ENCODE measurements around the gene ZNF575.
A peak's percentile ranks its signal among the peaks of the same experiment; 100 is the strongest.

Gene ZNF575, protein sequence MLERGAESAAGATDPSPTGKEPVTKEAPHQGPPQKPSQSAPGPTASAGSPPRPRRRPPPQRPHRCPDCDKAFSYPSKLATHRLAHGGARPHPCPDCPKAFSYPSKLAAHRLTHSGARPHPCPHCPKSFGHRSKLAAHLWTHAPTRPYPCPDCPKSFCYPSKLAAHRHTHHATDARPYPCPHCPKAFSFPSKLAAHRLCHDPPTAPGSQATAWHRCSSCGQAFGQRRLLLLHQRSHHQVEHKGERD

DNA sequence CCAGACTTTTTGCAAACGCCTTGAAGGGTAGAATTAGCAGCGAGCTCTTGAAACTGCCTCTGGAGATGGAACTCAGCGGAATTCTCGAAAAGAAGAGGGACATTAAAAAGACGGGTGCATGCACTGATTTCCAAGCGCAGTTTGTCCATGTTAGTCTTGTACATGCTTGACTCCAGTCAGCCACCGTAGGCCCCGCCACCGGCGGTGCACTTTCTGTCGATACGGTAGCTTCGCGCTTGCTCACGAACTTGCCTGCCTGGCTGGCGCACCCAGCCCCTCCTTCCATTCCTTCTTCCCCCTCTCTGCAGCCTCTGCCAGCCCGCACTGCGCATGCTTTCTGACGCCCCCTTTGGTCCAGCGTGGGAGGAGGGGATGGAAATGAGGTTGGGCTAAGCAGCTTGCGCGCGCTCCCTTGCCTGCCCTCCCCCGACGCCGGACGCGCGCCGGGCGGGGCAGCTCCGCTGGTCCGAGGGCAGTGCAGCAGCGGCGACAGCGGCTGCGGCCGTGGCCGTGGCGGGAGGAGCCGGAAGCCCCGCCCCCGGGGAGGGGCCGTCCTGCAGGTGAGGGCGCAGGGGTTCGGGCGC is at the start of gene ZNF575:
Gene ZNF575, plus strand, starts transcription at position 227 of the 584 bp plus-strand sequence. CDS start 1,235 bp downstream, outside the sequence.
- DNase-seq, result no peak

DNA sequence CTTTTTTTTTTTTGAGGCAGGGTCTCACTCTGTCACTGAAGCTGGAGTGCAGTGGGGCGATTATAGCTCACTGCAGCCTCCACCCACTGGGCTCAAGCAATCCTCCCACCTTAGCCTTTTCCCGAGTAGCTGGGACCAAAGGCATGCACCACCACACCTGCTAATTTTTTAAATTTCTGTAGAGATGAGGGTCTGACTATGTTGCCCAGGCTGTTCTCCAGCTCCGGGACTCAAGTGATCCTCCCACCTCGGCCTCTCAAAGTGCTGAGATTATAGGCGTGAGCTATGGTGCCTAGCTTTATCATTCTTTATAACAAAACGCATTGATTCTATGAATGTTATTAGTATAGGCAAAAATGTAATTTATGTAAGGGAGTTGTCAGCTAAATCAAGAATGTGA is 49.7 kb upstream of the ZNF575 start:
- no peak for DNase-seq

DNA sequence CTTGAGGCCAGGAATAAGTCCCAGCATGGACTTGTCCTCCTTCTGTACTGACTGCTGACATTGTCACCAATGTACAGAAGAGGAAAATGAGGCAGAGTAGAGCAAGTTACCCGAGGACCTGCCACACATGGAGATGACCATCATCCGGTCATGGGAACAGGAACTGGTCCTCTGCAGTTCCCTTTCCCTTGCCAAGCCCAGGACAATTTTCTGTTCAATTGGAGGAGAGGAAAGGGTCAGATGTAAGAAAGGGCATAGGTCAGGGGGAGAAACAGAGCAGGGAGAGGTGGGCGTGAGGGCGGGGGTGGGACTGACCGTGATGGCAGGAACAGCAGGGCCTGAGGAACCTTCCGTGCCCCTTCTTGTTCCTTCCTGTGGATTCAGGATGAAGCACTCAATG is 47.0 kb upstream of the ZNF575 start:
- DNase-seq, result no peak

DNA sequence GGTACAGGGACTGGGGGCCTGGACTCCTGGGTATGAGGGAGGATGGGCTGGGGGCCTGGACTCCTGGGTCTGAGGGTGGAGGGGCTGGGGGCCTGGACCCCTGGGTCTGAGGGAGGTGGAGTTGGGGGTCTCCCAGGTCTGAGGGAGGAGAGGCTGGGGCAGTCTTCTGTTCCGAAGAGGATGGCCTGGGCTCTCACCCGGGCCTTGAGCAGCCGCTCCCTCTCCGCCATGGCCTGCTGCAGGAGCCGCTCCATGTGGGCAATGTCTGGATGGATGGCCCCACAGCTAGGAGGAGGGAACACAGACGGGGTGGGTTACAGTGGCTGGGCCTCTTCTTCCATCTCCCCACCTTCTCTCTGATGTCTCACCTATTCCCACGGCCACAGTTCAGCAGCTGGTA is 46.6 kb upstream of the ZNF575 start:
- no peak for DNase-seq

DNA sequence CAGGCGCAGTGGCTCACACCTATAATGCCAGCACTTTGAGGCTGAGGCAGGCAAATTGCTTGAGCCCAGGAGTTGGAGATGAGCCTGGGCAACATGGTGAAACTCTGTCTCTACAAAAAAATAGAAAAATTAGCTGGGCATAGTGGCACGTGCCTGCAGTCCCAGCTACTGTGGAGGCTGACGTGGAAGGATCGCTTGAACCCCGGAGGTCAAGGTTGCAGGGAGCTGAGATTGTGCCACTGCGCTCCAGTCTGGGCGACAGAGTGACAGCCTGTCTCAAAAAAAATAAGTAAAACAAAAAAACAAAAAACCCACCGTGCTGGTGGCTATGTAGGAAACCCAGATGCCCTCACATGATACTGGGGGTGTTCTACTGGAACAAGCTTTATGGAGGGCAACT is 44.8 kb upstream of the ZNF575 start:
- DNase-seq, result no peak

DNA sequence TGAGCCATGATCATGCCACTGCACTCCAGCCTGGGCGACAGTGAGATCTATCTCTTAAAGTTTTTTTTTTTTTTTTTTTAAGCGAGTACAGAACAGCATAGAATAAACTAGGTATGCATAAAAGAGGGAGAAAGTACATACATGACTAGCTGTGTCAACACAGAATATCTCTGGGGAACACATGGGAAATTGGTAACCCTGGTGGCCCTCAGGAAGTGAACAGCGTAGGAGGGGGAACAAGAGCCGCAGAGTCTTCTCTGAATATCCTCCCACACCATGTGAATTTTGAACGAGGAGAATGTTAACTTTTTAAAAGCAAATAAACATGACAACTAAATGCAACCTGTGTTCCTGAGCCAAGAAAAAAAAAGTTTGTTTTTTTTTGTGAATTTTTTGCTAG is 43.7 kb upstream of the ZNF575 start:
- no peak for DNase-seq

DNA sequence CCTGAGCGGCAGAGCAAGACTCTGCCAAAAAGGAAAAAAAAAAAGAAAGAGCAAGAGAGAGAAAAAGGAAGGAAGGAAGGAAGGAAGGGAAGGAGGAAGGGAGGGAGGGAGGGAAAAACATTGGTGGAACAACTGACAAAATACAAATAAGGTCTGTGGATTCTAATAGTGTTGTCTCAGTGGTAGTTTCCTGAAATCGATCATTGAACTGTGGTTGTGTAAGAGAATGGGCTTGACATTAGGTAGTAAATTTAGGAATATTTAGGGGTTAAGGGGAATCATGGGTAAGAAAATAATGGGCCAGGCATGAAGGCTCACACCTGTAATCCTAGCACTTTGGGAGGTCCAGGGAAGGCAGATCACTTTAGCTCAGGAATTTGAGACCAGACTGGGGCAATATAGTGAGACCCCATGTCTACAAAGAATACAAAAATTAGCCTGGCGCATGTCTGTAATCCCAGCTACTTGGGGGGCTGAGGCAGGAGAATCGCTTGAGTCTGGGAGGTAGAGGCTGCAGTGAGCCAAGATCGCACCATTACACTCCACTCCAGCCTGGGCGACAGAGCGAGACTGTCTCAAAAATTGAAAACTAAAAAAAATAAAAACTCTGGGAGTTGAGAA is 42.9 kb upstream of the ZNF575 start:
- DNase-seq, result no peak

DNA sequence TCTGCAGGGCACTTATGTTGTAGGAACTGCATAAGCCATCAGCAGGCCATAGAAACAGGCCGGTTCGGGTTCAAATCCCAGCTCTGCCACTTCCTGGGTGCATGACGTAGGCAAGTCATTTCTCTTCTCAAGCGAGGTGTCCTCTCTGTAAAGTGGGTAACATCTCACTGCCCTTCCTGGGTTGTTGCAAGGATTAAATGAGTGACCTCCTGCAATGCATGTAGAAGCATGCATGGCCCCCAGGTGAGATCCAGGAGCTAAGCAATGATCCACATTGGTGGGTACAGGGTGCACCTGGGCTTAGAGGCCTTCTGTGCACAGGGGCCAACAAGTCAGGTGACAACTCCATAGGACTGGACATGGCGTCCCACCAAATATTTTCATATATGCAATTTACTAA is 42.2 kb upstream of the ZNF575 start:
- DNase-seq, result no peak

DNA sequence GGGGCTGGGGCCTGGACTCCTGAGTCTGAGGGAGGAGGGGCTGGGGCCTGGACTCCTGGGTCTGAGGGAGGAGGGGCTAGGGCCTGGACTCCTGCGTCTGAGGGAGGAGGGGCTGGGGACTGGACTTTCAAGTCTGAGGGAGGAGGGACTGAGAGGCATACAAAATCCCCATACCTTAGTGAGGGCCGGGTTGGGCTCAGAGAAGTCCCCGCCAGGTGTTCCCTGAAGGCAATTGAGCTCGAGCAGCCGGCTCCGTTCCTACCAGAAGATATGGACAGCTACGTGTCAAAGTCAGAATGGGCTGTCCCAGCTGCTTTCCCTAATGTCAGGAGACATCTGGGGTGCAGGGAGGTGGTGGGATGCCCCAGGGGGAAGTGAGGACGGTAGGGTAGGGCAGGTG is 37.9 kb upstream of the ZNF575 start:
- DNase-seq, result no peak

DNA sequence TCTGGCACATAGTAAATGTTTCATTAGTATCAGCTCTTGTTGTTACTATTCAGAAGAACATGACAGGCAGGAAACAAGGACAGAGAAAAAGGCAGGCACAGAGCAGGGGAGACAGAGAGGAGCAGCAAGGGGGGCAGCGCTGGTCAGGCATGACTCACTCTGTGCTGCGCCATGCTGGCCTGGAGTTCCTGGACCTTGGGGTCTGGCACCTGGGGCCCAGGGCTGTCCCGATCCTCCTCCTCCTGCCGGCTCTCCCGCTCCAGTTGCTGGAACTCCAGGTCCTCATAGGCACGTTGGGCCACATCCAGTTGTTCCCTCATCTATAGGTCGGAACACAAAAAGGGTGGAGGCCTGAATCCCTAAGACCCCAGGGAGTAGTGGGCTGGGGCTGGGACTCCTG is 36.0 kb upstream of the ZNF575 start:
- DNase-seq, result no peak

DNA sequence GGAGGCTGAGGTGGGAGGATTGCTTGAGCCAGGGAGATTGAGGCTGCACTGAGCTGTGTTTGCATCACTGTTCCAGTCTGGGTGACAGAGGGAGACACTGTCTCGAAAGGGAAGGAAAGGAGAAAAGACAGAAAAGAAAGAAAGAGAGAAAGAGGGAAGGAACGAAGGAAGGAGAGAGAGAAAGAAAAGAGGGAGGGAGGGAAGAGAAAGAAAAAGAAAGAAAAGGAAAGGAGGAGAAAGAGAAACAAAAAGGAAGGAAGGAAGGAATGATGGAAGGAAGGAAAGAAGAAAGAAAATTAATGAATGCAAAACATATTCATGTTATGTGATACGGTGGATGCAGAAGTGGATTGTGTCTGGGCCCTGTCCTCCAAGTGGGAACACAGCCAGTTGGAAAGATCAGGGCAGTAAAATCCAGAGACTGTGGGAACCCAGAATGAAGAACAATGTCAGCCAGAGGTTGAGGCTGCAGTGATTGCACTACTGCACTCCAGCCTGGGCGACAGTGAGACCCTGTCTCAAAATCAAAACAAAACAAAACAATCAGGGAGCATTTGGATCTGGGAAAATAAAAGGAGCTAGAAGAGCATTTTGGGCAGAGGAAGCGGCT is 34.6 kb upstream of the ZNF575 start:
- no peak for DNase-seq

DNA sequence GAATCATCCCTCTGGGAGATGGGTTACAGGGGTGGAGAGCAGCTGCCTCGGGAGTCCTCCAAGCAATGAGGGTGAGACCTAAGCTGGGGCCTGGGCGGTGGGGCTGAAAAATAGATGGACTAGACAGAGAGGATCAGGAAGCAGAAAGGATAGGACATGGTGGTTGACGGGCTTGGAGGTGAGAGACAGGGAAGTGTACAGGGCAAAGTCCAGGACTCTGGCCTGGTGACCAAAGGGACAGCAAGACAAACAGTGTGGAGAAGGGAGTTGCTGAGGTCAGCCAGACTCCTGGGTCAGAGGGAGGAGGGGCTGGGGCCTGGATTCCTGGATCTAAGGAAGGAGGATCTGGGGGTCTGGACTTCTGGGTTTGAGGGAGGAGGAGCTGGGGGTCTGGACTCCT is 33.9 kb upstream of the ZNF575 start:
- no peak for DNase-seq

DNA sequence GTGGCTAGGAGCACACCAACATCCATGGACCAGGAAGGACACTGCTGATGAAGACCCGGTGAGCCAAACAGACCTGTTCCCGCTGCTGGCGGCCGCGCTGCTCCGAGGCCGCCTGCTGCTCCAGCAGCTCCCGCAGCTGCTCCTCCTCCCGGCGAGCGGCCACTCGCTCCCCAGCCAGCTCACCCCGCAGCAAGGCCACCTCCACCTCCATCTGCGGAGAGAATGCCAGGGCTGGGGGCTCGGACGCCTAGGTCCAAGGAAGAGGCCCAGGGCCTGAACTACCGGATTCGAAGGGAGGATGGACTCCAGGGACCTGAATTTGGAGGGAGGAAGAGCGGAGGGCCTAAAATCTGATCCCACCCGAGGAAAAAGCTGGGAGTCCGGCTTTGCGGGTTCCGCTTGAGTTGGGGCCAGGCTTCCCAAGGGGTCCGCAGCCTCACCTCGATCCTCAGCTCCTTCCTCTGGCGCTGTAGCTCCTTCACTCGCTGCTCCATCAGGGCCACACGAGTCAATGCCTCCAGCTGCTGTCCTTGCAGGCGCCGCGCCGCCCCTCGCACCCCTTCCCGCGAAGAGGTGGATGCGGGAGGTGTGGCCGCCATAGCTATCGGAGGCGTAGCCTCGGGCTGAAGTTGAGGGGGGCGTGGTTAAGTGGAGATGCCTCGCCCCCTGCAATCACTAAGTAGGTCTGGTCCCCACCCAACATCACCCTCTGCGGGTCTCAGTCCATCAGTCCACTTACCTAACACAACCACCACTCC is 31.1 kb upstream of the ZNF575 start:
- no peak for DNase-seq

DNA sequence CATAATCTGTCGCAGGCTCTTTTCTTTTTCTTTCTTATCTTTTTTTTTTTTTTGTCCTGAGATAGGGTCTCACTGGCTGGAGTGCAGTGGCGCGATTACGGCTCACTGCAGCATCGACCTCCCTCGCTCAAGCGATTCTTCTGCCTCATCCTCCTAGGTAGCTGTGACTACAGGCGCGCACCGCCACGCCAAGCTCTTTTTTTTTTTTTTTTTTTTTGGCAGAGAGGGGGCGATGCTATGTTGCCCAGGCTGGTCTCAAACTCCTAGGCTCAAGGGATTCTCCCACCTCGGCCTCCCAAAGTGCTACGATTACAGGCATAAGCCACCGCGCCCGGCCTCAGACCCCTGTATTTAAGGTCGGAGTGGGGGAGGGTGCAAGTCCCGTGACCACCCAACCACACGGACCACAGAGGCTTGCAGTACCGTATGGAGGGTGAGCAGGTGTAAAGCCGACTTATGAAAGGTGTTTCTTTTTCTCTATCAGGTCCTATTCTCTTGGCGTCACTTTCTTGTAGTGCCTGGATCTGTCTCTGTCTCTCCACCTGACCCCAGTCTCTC is 30.5 kb upstream of the ZNF575 start:
- DNase-seq, result no peak

DNA sequence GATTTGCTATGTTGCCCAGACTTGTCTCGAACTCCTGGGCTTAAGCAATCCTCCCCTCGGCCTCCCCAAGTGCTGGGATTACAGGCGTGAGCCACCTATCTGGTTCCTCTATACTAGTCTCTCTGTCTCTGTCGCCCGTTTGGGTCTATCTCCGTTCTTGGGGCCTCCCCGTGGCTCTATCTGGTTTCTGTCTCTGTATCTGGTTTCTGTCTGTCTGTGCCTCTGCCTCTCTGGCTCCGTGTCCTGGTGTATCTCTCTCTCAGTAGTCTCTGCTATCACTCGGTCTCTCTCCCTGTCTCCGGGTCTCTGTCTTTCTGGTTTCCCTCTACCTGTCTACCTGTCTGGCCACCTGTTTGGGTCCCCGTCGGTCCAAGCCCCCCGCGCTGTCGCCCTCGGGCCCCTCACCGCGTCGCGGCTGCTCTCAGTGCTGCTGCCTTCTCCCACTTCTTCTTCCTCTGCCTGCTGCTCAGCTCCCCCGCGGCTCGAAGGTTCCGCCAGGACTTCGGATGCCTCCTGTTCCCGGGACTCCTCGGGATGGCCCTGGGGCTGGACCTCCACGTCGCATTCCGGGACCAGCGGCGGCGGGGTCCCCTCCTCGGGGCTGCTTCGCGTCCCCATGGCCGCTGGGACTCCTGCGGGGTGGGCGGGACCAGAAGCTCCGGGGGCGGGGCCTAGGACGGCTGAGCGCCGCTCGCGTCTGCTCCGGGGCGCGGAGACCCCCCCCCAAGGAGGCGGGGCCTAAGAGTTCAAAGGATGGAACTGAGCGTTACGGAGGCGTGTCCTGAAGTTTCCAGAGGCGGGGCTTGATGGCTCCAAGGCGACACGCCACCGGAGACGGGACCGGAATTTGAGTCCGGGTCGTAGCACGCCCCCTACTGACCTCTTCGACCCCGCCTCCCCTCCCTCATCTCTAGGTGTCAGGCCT is 29.2 kb upstream of the ZNF575 start:
- peak; percentile 23 for DNase-seq

DNA sequence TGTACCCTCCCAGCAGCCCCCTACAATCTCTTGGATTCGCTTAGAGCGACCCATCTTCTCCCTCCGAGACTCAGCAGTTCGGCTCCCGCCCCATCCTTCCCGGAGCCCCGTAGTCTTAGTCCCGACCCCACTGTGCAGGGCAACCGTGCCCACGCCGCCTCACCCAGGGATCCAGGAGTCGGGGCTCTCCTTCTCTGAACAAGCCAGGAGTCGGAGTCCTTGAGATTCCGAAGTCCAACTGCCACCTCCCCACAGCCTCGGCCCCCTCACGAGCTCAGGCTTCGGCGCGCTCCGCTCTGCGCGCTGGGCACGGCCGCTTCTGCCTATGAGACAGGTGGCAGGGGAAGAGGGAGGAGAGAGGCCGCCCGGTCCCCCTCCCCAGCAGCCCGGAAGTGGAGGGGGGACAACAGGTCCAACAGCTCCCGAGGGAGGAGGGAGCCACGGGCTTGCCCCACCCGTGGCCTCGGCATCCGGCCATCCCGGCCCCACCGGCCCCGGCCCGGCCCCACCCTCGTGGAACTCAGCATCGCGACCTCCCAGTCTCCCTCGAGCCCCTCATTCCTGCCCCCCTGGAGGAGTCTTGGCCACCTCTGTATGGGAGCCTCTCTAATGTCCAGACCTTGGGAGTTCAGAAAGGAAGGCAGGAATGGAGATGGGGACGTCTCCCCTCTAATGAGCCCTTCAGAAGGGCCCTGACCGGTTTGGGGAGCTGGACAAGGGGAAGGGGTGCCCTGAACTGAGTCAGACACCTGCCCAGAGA is 28.4 kb upstream of the ZNF575 start, which contains the start of gene PHLDB3:
Gene PHLDB3, minus strand, starts transcription at position 321 of the 760 bp plus-strand sequence. CDS start 628 bp downstream, outside the sequence.
- DNase-seq, result no peak

DNA sequence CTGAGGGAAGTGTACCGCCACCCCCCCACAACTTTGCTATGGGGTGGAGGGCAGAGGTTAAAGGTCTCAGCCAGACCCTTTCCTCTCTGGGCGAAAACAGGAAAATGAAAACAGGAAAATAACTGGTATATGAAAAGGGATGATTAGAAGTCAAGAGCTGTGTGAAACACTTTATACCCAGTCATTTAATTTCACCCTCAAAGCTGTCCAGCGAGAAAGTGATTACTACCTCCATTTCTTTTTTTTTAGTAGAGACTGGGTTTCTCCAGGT is 27.9 kb upstream of the ZNF575 start:
- DNase-seq, result no peak

DNA sequence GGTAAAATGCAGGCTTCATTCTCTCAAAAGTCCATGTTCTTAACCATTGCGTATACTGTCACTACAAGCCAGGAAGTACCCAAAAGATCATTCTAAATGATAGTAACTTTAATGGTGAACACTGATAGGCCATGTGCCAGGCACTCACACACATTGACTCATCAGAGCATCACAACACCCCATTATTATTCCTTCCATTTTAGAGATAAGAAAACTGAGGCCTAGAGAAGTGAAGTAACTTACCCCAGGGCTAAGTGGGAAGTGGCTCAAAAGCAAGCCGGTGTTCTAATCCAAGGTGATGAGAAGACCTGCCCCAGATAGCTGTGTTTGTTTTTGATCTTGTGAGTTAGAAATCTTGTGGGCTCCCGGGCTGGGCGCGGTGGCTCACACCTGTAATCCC is 27.0 kb upstream of the ZNF575 start:
- no peak for DNase-seq

DNA sequence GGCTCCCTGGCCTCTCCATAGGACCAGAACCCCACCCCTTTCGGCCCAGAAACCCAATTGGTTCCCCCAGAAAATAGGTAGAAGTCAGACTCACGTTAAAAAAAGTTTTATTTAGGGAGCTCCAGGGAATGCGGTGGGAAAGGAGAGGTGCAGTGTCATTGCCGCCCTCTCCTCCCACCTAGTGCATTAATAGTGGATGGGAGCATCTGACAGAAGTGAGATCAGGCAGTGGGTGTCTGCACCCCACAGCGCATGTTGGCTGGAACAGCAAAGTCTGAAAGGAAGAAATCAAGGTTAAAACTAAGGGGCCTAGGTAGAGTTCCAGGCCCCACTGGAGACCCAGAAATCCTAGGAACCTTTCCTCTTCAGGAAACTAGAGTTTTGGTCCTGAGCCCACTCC is 26.4 kb upstream of the ZNF575 start:
- DNase-seq, result no peak

DNA sequence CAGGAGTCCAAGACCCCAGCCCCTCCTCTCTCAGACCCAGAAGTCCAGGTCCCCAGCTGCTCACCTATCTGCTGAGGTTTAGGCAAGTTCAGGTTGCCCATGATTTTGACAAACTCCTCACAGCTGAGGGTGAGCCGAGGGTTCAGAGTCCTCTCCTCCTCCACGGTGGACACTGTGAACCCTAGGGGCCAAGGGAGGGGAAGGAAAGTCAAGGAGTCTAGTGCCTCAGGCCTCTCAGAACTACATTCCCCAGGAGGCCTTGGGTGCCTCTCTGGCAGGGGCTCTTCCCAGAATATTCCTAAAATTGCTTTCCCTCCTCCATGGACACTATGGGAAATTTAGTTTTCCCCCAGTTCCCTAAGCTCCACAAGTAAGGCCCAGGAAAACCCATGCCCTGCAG is 25.1 kb upstream of the ZNF575 start:
- no peak for DNase-seq

DNA sequence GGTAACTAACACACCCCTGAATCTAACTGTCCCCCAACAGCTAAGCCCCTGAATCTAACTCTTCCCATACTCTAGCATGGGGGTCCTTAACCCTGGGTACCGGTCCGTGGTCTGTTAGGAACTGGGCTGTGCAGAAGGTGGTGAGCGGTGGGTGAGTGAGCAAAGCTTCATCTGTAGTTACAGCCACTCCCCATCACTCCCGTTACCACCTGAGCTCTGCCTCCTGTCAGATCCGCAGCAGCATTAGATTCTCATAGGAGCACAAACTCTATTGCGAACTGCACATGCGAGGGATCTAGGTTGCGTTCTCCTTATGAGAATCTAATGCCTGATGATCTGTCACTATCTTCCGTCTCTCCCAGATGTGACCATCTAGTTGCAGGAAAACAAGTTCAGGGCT is 22.3 kb upstream of the ZNF575 start:
- no peak for DNase-seq
